PFSK-1 (cell line): ENCODE measurements around the gene PLEKHG4B.

Experiments
- FOXP2 ChIP-seq: optimal IDR thresholded peaks from 2 replicates; pipeline ENCODE3; 2011; ENCODE audit warnings: borderline replicate concordance, control low read depth, inconsistent platforms; ENCODE audit not compliant: insufficient read depth; ENCODE audit errors: extremely low read length, extremely low read depth
- POLR2AphosphoS5 ChIP-seq: IDR thresholded peaks from 2 replicates; pipeline ENCODE4 v1.6.1; 2012; ENCODE audit warnings: low read depth, mild to moderate bottlenecking, control low read depth, low read length, moderate library complexity
- REST ChIP-seq, 2 experiments: IDR thresholded peaks; 2 replicates each; pipeline versions ENCODE4 v1.6.1 to v1.8.0; 2011 to 2012; ENCODE audit warnings: low read depth in 2 of 2, low read length in 2 of 2, control low read depth in 1 of 2, inconsistent platforms in 1 of 2, mild to moderate bottlenecking in 1 of 2, moderate library complexity in 1 of 2; ENCODE audit not compliant: insufficient read depth in 1 of 2
- SIN3A ChIP-seq: IDR thresholded peaks from 2 replicates; pipeline ENCODE4 v1.6.1; 2012; ENCODE audit warnings: mild to moderate bottlenecking, low read length, moderate library complexity, borderline replicate concordance; ENCODE audit not compliant: insufficient read depth
- TAF1 ChIP-seq: IDR thresholded peaks from 2 replicates; pipeline ENCODE4 v1.6.1; 2012; ENCODE audit warnings: low read length, control low read depth, borderline replicate concordance; ENCODE audit not compliant: insufficient read depth

The PLEKHG4B gene

GRCh38 chr5:109826-110225, 17.9 kb downstream of the PLEKHG4B start:
- TF ChIP-seq SIN3A (no peak), POLR2AphosphoS5 (no peak)

GRCh38 chr5:110270-110888, 18.4 kb downstream of the PLEKHG4B start:
- TF ChIP-seq TAF1 (no peak), FOXP2 (no peak), REST (IDR thresholded peaks at IDR 0.05; ENCODE audit: insufficient read depth in 1 of 2, low read depth in 2 of 2, low read length in 2 of 2) (no peak), SIN3A (no peak), POLR2AphosphoS5 (no peak)

GRCh38 chr5:111171-111570, 19.2 kb downstream of the PLEKHG4B start:
- TF ChIP-seq POLR2AphosphoS5 (no peak), TAF1 (no peak), SIN3A (no peak), REST (IDR thresholded peaks at IDR 0.05; ENCODE audit: insufficient read depth in 1 of 2, low read depth in 2 of 2, low read length in 2 of 2) (no peak)

GRCh38 chr5:119486-120097, 27.6 kb downstream of the PLEKHG4B start:
- TF ChIP-seq REST (IDR thresholded peaks at IDR 0.05; ENCODE audit: insufficient read depth in 1 of 2, low read depth in 2 of 2, low read length in 2 of 2), result no peak
- TF ChIP-seq SIN3A, result no peak
- TF ChIP-seq POLR2AphosphoS5, result no peak
- no peak for TF ChIP-seq FOXP2
- no peak for TF ChIP-seq TAF1

GRCh38 chr5:121432-121831, 29.5 kb downstream of the PLEKHG4B start:
- no peak for TF ChIP-seq SIN3A

- TF ChIP-seq POLR2AphosphoS5 (no peak), SIN3A (no peak), FOXP2 (no peak)
These were observed 33.8 kb downstream of the PLEKHG4B start for GRCh38 chr5:125815-126214.
